H1 (cell line): ENCODE measurements around the gene DHPS.

ENCODE experiments used
- BACH1 ChIP-seq: IDR thresholded peaks from 2 replicates; pipeline ENCODE4 v1.6.1; 2012; ENCODE audit warnings: low read length, improper control_type of control experiment
- EP300 ChIP-seq, 2 experiments: IDR thresholded peaks; 1 replicate in 1 of 2; 2 replicates in 1 of 2; pipeline ENCODE4 v1.6.1; 2011 to 2012; ENCODE audit warnings: low read depth in 2 of 2, low read length in 2 of 2, mild to moderate bottlenecking in 2 of 2, borderline replicate concordance in 1 of 2, inconsistent platforms in 1 of 2, moderate library complexity in 1 of 2
- NANOG ChIP-seq: IDR thresholded peaks from 2 replicates; pipeline ENCODE4 v1.6.1; 2011; ENCODE audit warnings: low read length, low read depth, mild to moderate bottlenecking, inconsistent platforms; ENCODE audit not compliant: insufficient read depth, poor library complexity, severe bottlenecking
- SP2 ChIP-seq: IDR thresholded peaks from 2 replicates; pipeline ENCODE4 v1.6.1; 2012; ENCODE audit warnings: mild to moderate bottlenecking, low read length, inconsistent platforms
- ZNF274 ChIP-seq: IDR thresholded peaks from 2 replicates; pipeline ENCODE4 v1.7.0; 2012; ENCODE audit warnings: low read length, borderline replicate concordance; ENCODE audit errors: extremely low read depth
- TF ChIP-seq, protein P1 (sequence below), 3 experiments: IDR thresholded peaks; 1 replicate in 2 of 3; 2 replicates in 1 of 3; pipeline versions ENCODE4 v1.5.1 to v1.6.1; 2011; ENCODE audit warnings: low read length in 3 of 3, mild to moderate bottlenecking in 3 of 3, inconsistent platforms in 2 of 3, low read depth in 1 of 3, moderate library complexity in 1 of 3; ENCODE audit not compliant: insufficient read depth in 1 of 3; ENCODE audit errors: control extremely low read depth in 1 of 3

GRCh38 chr19:12669270-12670158 lies 12.2 kb downstream of the DHPS start:
- TF ChIP-seq, protein P1, sequence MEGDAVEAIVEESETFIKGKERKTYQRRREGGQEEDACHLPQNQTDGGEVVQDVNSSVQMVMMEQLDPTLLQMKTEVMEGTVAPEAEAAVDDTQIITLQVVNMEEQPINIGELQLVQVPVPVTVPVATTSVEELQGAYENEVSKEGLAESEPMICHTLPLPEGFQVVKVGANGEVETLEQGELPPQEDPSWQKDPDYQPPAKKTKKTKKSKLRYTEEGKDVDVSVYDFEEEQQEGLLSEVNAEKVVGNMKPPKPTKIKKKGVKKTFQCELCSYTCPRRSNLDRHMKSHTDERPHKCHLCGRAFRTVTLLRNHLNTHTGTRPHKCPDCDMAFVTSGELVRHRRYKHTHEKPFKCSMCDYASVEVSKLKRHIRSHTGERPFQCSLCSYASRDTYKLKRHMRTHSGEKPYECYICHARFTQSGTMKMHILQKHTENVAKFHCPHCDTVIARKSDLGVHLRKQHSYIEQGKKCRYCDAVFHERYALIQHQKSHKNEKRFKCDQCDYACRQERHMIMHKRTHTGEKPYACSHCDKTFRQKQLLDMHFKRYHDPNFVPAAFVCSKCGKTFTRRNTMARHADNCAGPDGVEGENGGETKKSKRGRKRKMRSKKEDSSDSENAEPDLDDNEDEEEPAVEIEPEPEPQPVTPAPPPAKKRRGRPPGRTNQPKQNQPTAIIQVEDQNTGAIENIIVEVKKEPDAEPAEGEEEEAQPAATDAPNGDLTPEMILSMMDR (IDR thresholded peaks at IDR 0.05; ENCODE audit: control extremely low read depth in 1 of 3, insufficient read depth in 1 of 3, low read depth in 1 of 3, low read length in 3 of 3), result no peak
- TF ChIP-seq BACH1 (no peak), ZNF274 (no peak), NANOG (no peak), SP2 (no peak), EP300 (IDR thresholded peaks at IDR 0.05; ENCODE audit: borderline replicate concordance in 1 of 2, low read depth in 2 of 2, low read length in 2 of 2) (no peak)
